ENCODE results near the gene JMJD8.

Gene JMJD8, protein sequence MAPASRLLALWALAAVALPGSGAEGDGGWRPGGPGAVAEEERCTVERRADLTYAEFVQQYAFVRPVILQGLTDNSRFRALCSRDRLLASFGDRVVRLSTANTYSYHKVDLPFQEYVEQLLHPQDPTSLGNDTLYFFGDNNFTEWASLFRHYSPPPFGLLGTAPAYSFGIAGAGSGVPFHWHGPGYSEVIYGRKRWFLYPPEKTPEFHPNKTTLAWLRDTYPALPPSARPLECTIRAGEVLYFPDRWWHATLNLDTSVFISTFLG

GRCh38 chr16:684071-684794 lies at the start of gene JMJD8:
Gene JMJD8, minus strand, starts transcription at chr16:684334. Its CDS starts 15 bp downstream, at chr16:684319.
- H3K4me3 ChIP-seq (ENCODE audit: low read length), result peak within 1 kb of the TSS; percentile 57
- DNase-seq (ENCODE audit: low read depth), result peak; percentile 98
- TF ChIP-seq CTCF (IDR thresholded peaks at IDR 0.05; ENCODE audit: insufficient read depth, low read depth, low read length, missing control alignments), result no peak

GRCh38 chr16:733382-734207 lies 49.5 kb upstream of the JMJD8 start:
- TF ChIP-seq CTCF (IDR thresholded peaks at IDR 0.05; ENCODE audit: insufficient read depth, low read depth, low read length, missing control alignments), result peak; percentile 39
- DNase-seq (ENCODE audit: low read depth), result no peak
- no peak overlapping the region for H3K4me3 ChIP-seq (ENCODE audit: low read length)

GRCh38 chr16:732936-733335 lies 48.8 kb upstream of the JMJD8 start:
- TF ChIP-seq CTCF (IDR thresholded peaks at IDR 0.05; ENCODE audit: insufficient read depth, low read depth, low read length, missing control alignments), result no peak
- H3K4me3 ChIP-seq (ENCODE audit: low read length), result no peak overlapping the region
- DNase-seq (ENCODE audit: low read depth), result no peak

- no peak for TF ChIP-seq CTCF (IDR thresholded peaks at IDR 0.05; ENCODE audit: insufficient read depth, low read depth, low read length, missing control alignments)
- no peak for DNase-seq (ENCODE audit: low read depth)
- no peak overlapping the region for H3K4me3 ChIP-seq (ENCODE audit: low read length)
These were observed 48.2 kb upstream of the JMJD8 start for GRCh38 chr16:732332-732731.

- no peak for TF ChIP-seq CTCF (IDR thresholded peaks at IDR 0.05; ENCODE audit: insufficient read depth, low read depth, low read length, missing control alignments)
- no peak for DNase-seq (ENCODE audit: low read depth)
- no peak overlapping the region for H3K4me3 ChIP-seq (ENCODE audit: low read length)
These were observed 46.8 kb upstream of the JMJD8 start for GRCh38 chr16:730666-731509.
